Activated T-helper 1 cell treated with anti-CD3 and anti-CD28 coated beads, Interleukin-12 subunit alpha, Interleukin-12 subunit beta, Interleukin-2, Interleukin-4 antibody, amounts not matched to agents 30 ng/mL and 10 ng/mL and 1 ng/mL, durations not matched to agents 14 hours and 24 hours and 36 hours (primary cell): ENCODE data around the gene DRC7. TPM values are rescaled to one million over a fixed set of nuclear protein-coding genes. Genes with fewer than 3 reads are reported as not detected.
A peak's percentile ranks its signal among the peaks of the same experiment; 100 is the strongest.

Source experiments
- DNase-seq: peaks from one replicate; pipeline ENCODE4 v3.0.0; 2021; ENCODE audit warnings: low spot score
- H3K27ac Mint-ChIP-seq: one replicate; pipeline ENCODE4 v1.8.0; 2021; ENCODE audit warnings: mild to moderate bottlenecking, mixed read lengths
- H3K27me3 Mint-ChIP-seq: one replicate; pipeline ENCODE4 v1.8.0; 2022; ENCODE audit warnings: mild to moderate bottlenecking, moderate library complexity, mixed read lengths; ENCODE audit not compliant: insufficient read depth
- H3K36me3 Mint-ChIP-seq: one replicate; pipeline ENCODE4 v1.8.0; 2021; ENCODE audit warnings: low read depth, mixed read lengths
- H3K4me1 Mint-ChIP-seq: one replicate; pipeline ENCODE4 v1.8.0; 2021; ENCODE audit warnings: low read depth, mixed read lengths
- H3K4me3 Mint-ChIP-seq: one replicate; pipeline ENCODE4 v1.8.0; 2021; ENCODE audit warnings: mild to moderate bottlenecking, moderate library complexity, mixed read lengths
- H3K9me3 Mint-ChIP-seq: one replicate; pipeline ENCODE4 v1.8.0; 2021; ENCODE audit warnings: mixed read lengths
- intact Hi-C: fragments of 100-400 bp; cut with micrococcal nuclease; formaldehyde crosslinking; loops from one replicate; pipeline ENCODE4 v1.15.1; 2024
- total RNA-seq: library from RNA; stranded (reverse); gene quantifications from 2 replicates; pipeline ENCODE4 v1.2.3, GENCODE V29; 2022

DRC7 gene
- total RNA-seq, 1 donor from 2014 or later = not detected

- Mint-ChIP-seq H3K27ac (no peak overlapping the region), H3K36me3 (no peaks in the 10 kb centered on the region), H3K4me3 (no peak overlapping the region), H3K27me3 (no peaks in the 10 kb centered on the region), H3K9me3 (no peaks in the 10 kb centered on the region), H3K4me1 (peaks cover 11% of the 10 kb centered on the region)
- no peak for DNase-seq
- intact Hi-C loops = no loop called here
Measured at GRCh38 chr16:57696240-57696639, 1.6 kb downstream of the DRC7 start.

GRCh38 chr16:57697896-57698537, 3.4 kb downstream of the DRC7 start:
- H3K9me3 Mint-ChIP-seq = no peaks in the 10 kb centered on the region
- peaks cover 2% of the 10 kb centered on the region for H3K27me3 Mint-ChIP-seq
- H3K4me1 Mint-ChIP-seq = peaks cover 11% of the 10 kb centered on the region
- no peak overlapping the region for H3K4me3 Mint-ChIP-seq
- DNase-seq = no peak
- no peak overlapping the region for H3K27ac Mint-ChIP-seq
- intact Hi-C loops = no loop called here
- no peaks in the 10 kb centered on the region for H3K36me3 Mint-ChIP-seq

- H3K4me3 Mint-ChIP-seq = no peak overlapping the region
- no peak for DNase-seq
- H3K36me3 Mint-ChIP-seq = no peaks in the 10 kb centered on the region
- peaks cover 2% of the 10 kb centered on the region for H3K27me3 Mint-ChIP-seq
- H3K9me3 Mint-ChIP-seq = no peaks in the 10 kb centered on the region
- no peak overlapping the region for H3K27ac Mint-ChIP-seq
- peaks cover 11% of the 10 kb centered on the region for H3K4me1 Mint-ChIP-seq
- intact Hi-C loops = no loop called here
Measured at GRCh38 chr16:57698812-57699405, 4.3 kb downstream of the DRC7 start.

- peaks cover 2% of the 10 kb centered on the region for H3K27me3 Mint-ChIP-seq
- intact Hi-C loops = no loop called here
- H3K36me3 Mint-ChIP-seq = no peaks in the 10 kb centered on the region
- DNase-seq = no peak
- no peaks in the 10 kb centered on the region for H3K9me3 Mint-ChIP-seq
- no peak overlapping the region for H3K4me3 Mint-ChIP-seq
- no peak overlapping the region for H3K27ac Mint-ChIP-seq
- peaks cover 10% of the 10 kb centered on the region for H3K4me1 Mint-ChIP-seq
Measured at GRCh38 chr16:57699481-57699880, 4.9 kb downstream of the DRC7 start.

- DNase-seq = no peak
- H3K4me1 Mint-ChIP-seq = peaks cover 6% of the 10 kb centered on the region
- intact Hi-C loops = no loop called here
- no peak overlapping the region for H3K27ac Mint-ChIP-seq
- no peaks in the 10 kb centered on the region for H3K9me3 Mint-ChIP-seq
- peaks cover 2% of the 10 kb centered on the region for H3K27me3 Mint-ChIP-seq
- no peak overlapping the region for H3K4me3 Mint-ChIP-seq
- H3K36me3 Mint-ChIP-seq = no peaks in the 10 kb centered on the region
Measured at GRCh38 chr16:57699899-57700298, 5.3 kb downstream of the DRC7 start.

- Mint-ChIP-seq H3K36me3 (no peaks in the 10 kb centered on the region), H3K27me3 (peaks cover 2% of the 10 kb centered on the region), H3K27ac (no peak overlapping the region), H3K4me3 (no peak overlapping the region), H3K9me3 (no peaks in the 10 kb centered on the region), H3K4me1 (no peaks in the 10 kb centered on the region)
- DNase-seq = no peak
- intact Hi-C loops = no loop called here
Measured at GRCh38 chr16:57700781-57701551, 6.4 kb downstream of the DRC7 start.

GRCh38 chr16:57701759-57702371, 7.3 kb downstream of the DRC7 start:
- Mint-ChIP-seq H3K27me3 (peaks cover 2% of the 10 kb centered on the region), H3K27ac (no peak overlapping the region)
- DNase-seq = no peak

GRCh38 chr16:57703416-57704010, 8.9 kb downstream of the DRC7 start:
- no peak overlapping the region for H3K27ac Mint-ChIP-seq
- DNase-seq = no peak
- H3K4me3 Mint-ChIP-seq = no peak overlapping the region
- intact Hi-C loops = no loop called here
- H3K4me1 Mint-ChIP-seq = no peaks in the 10 kb centered on the region
- H3K9me3 Mint-ChIP-seq = no peaks in the 10 kb centered on the region
- H3K27me3 Mint-ChIP-seq = peaks cover 2% of the 10 kb centered on the region
- no peaks in the 10 kb centered on the region for H3K36me3 Mint-ChIP-seq

More at GRCh38 chr16:57701759-57702371, 7.3 kb downstream of the DRC7 start:
- Mint-ChIP-seq H3K4me1 (no peaks in the 10 kb centered on the region), H3K4me3 (no peak overlapping the region), H3K9me3 (no peaks in the 10 kb centered on the region), H3K36me3 (no peaks in the 10 kb centered on the region)
- intact Hi-C loops = no loop called here

- Mint-ChIP-seq H3K27ac (no peak overlapping the region), H3K9me3 (no peaks in the 10 kb centered on the region), H3K4me1 (no peaks in the 10 kb centered on the region), H3K36me3 (no peaks in the 10 kb centered on the region), H3K27me3 (peaks cover 3% of the 10 kb centered on the region), H3K4me3 (no peak overlapping the region)
- intact Hi-C loops = no loop called here
- no peak for DNase-seq
Measured at GRCh38 chr16:57704011-57704904, 9.7 kb downstream of the DRC7 start.

- Mint-ChIP-seq H3K27me3 (peaks cover 6% of the 10 kb centered on the region), H3K36me3 (no peaks in the 10 kb centered on the region), H3K27ac (no peak overlapping the region), H3K4me1 (no peaks in the 10 kb centered on the region), H3K4me3 (no peak overlapping the region), H3K9me3 (no peaks in the 10 kb centered on the region)
- intact Hi-C loops = no loop called here
- DNase-seq = no peak
Measured at GRCh38 chr16:57704905-57705852, 10.6 kb downstream of the DRC7 start.

- intact Hi-C loops = no loop called here
- Mint-ChIP-seq H3K27ac (peak overlapping the region; percentile 58), H3K4me1 (no peaks in the 10 kb centered on the region), H3K9me3 (no peaks in the 10 kb centered on the region), H3K4me3 (no peak overlapping the region), H3K36me3 (no peaks in the 10 kb centered on the region), H3K27me3 (peaks cover 13% of the 10 kb centered on the region)
- DNase-seq = no peak
Measured at GRCh38 chr16:57706717-57707116, 12.1 kb downstream of the DRC7 start.
